Heart right ventricle (tissue), 16 donors: Measurements from ENCODE around the gene TBC1D22B. TPM values are rescaled to one million over a fixed set of nuclear protein-coding genes. Genes with fewer than 3 reads are reported as not detected.

ENCODE experiments used
- ATAC-seq, 8 donors: fragments of 200-7000 bp; cut with Tn5 transposase; one replicate each; pipeline ENCODE4 v1.9.1; 2020; ENCODE audit warnings: mild to moderate bottlenecking in 8 of 8, moderate library complexity in 8 of 8, moderate number of reproducible peaks in 1 of 8
- DNase-seq, 2 donors: peaks; one replicate each; pipeline ENCODE4 v3.0.0-alpha.2; 2020
- H3K27ac ChIP-seq, 10 donors: fragments of 200-600 bp; sonication (generic) in 2 of 10; one replicate each; pipeline versions ENCODE4 v1.5.0 to v1.8.0; 2020 to 2022; ENCODE audit warnings: mild to moderate bottlenecking in 3 of 10
- H3K27me3 ChIP-seq, 7 donors: fragments of 200-600 bp; one replicate each; pipeline ENCODE4 v1.8.0; 2021 to 2022; ENCODE audit warnings: mild to moderate bottlenecking in 2 of 7
- H3K36me3 ChIP-seq, 9 donors: fragments of 200-600 bp; sonication (generic) in 1 of 9; one replicate each; pipeline versions ENCODE4 v1.5.0 to v1.8.0; 2020 to 2022; ENCODE audit warnings: mild to moderate bottlenecking in 2 of 9
- H3K4me1 ChIP-seq, 9 donors: fragments of 200-600 bp; sonication (generic) in 1 of 9; one replicate each; pipeline versions ENCODE4 v1.5.0 to v1.8.0; 2020 to 2022; ENCODE audit warnings: mild to moderate bottlenecking in 4 of 9
- H3K4me3 ChIP-seq, 10 donors: fragments of 200-600 bp; sonication (generic) in 2 of 10; one replicate each; pipeline versions ENCODE4 v1.5.0 to v1.8.0; 2020 to 2022; ENCODE audit warnings: mild to moderate bottlenecking in 7 of 10, moderate library complexity in 2 of 10
- H3K9me3 ChIP-seq, 11 donors: fragments of 200-600 bp in 10 of 11; sonication (generic) in 2 of 11; one replicate each; pipeline versions ENCODE4 v1.5.0 to v1.8.0; 2013 to 2022; ENCODE audit warnings: mild to moderate bottlenecking in 2 of 11, control low read depth in 1 of 11, moderate library complexity in 1 of 11
- WGBS, 2 donors: extraction: QIAGEN DNeasy Blood & Tissue Kit; methylation state at CpG; one replicate each; pipeline ENCODE4 v1.1.7; 2013; ENCODE audit warnings: inconsistent platforms in 1 of 2; 5-methylcytosine and 5-hydroxymethylcytosine counted together
- intact Hi-C, 10 donors: fragments of 100-400 bp; cut with DNase I; formaldehyde crosslinking; loops; one replicate each; pipeline versions ENCODE4 v1.11.1 to v1.14.2; 2022
- polyA plus RNA-seq, 2 donors: library from polyadenylated mRNA; stranded (reverse); fragments of 200-250 nt; gene quantifications; one replicate each; pipeline ENCODE4 v1.2.3, GENCODE V29; 2013
- total RNA-seq, 10 donors: library from RNA; stranded (reverse); fragmentation: NEBNext Ultra II Directional in 3 of 10; extraction: Animal tissue kit (Norgen Biotek cat#: 25700) in 3 of 10; gene quantifications; one replicate each; pipeline versions ENCODE4 v1.2.1 to v1.2.4, GENCODE V29; 2021 to 2023
- TF ChIP-seq, protein P1 (sequence below), 9 donors: fragments of 200-600 bp; sonication (generic) in 2 of 9; IDR thresholded peaks; one replicate each; pipeline versions ENCODE4 v1.5.0 to v1.8.0; 2021 to 2022; ENCODE audit warnings: antibody characterized with exemption in 9 of 9, mild to moderate bottlenecking in 5 of 9, moderate library complexity in 1 of 9
- donor health status: Arrhythmogenic right ventricular cardiomyopathy.
- donor health status: ischemic (EF 13 %, LVEDD 7.1; RV severe dilation, severe dysfunction).
- donor health status: healthy with polysubstance abuse.
- donor health status: DM: no; HTN: yes; CAD: no.
- donor health status: DM: no; HTN: no; CAD: no.
- donor health status: ischemic (EF 25% LVEDD 6.9; RV normal size, moderate dysfunction).
- donor health status: ischemic (EF 25% LVEDD 5.7; RV mildly dilated, moderate dysfunction).
- donor health status: healthy.
- donor health status: DM: yes; HTN: yes; CAD: no.
- donor health status: Ischemic cardiomyopathy.
- donor health status: ischemic (EF 35%, LVEDD 5.7; RV mildly dilated, moderate dysfunction).
- donor health status: nonischemic (EF 11% LVEDD 7.7; RV severe dilation, severe dysfunction).
- donor health status: DM: yes; HTN: yes; CAD: no.
- donor health status: PGD.
- donor health status: ischemic (EF 29% LVEDD 5.4; RV normal size, mild dysfunction).
- donor health status: nonischemic (EF 23%, LVEDD 6.1; RV moderate dilation, normal function).

Gene TBC1D22B
- total and polyA plus RNA-seq, 12 donors: 5.0 to 8.1 (median 6.3) TPM

DNA sequence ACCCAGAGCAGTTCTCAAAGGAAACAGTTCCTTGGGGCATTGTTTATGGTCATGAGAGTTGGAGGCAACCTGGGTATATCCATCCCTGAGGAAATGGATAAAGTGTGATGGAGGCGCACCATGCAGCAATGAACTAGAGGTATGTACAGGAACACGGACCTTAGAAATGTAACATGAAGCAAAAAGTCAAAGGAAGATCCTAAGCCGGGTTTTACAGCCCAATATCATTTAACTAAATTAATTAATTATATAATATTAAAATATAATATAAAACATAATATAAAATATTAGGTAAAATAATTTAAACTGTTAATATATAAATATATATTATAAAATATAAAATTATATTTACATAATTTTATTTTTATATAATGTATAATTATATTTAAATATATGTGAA, 52.1 kb downstream of the TBC1D22B start:
- Histone ChIP-seq H3K27ac (no peak overlapping the region), H3K36me3 (peaks cover 0 to 52% (median 18%) of the 10 kb centered on the region in 9 donors), H3K4me3 (no peak overlapping the region), H3K27me3 (no peaks in the 10 kb centered on the region), H3K9me3 (no peaks in the 10 kb centered on the region), H3K4me1 (peaks cover 0 to 17% (median 0%) of the 10 kb centered on the region in 9 donors)
- TF ChIP-seq, protein P1, sequence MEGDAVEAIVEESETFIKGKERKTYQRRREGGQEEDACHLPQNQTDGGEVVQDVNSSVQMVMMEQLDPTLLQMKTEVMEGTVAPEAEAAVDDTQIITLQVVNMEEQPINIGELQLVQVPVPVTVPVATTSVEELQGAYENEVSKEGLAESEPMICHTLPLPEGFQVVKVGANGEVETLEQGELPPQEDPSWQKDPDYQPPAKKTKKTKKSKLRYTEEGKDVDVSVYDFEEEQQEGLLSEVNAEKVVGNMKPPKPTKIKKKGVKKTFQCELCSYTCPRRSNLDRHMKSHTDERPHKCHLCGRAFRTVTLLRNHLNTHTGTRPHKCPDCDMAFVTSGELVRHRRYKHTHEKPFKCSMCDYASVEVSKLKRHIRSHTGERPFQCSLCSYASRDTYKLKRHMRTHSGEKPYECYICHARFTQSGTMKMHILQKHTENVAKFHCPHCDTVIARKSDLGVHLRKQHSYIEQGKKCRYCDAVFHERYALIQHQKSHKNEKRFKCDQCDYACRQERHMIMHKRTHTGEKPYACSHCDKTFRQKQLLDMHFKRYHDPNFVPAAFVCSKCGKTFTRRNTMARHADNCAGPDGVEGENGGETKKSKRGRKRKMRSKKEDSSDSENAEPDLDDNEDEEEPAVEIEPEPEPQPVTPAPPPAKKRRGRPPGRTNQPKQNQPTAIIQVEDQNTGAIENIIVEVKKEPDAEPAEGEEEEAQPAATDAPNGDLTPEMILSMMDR (IDR thresholded peaks at IDR 0.05): no peak
- DNase-seq: no peak
- intact Hi-C loops: no loop called here
- 65 to 66% methylated on average over 3 of the region's 3 CpGs for WGBS, 2 donors
- no peak for ATAC-seq

- Histone ChIP-seq H3K27me3 (no peaks in the 10 kb centered on the region), H3K36me3 (peaks cover 0 to 55% (median 26%) of the 10 kb centered on the region in 9 donors), H3K4me3 (no peak overlapping the region), H3K9me3 (no peaks in the 10 kb centered on the region), H3K27ac (no peak overlapping the region), H3K4me1 (peaks cover 0 to 17% (median 0%) of the 10 kb centered on the region in 9 donors)
- DNase-seq: no peak
- no peak for ATAC-seq
- TF ChIP-seq, protein P1 (IDR thresholded peaks at IDR 0.05): no peak
- 91 to 96% methylated on average over 3 of the region's 3 CpGs for WGBS, 2 donors
- intact Hi-C loops: no loop called here
Observed at GRCh38 chr6:37310966-37311365, 53.4 kb downstream of the TBC1D22B start.

- intact Hi-C loops: no loop called here
- Histone ChIP-seq H3K27ac (no peak overlapping the region), H3K36me3 (peaks cover 0 to 59% (median 36%) of the 10 kb centered on the region in 9 donors), H3K9me3 (no peaks in the 10 kb centered on the region), H3K27me3 (no peaks in the 10 kb centered on the region), H3K4me1 (peaks cover 0 to 17% (median 0%) of the 10 kb centered on the region in 9 donors), H3K4me3 (no peak overlapping the region)
- WGBS, 2 donors: 73 to 78% methylated on average over 2 of the region's 2 CpGs
- DNase-seq (no peak), ATAC-seq (no peak)
- TF ChIP-seq, protein P1 (IDR thresholded peaks at IDR 0.05): no peak
Observed at GRCh38 chr6:37311741-37312473, 54.3 kb downstream of the TBC1D22B start.

DNA sequence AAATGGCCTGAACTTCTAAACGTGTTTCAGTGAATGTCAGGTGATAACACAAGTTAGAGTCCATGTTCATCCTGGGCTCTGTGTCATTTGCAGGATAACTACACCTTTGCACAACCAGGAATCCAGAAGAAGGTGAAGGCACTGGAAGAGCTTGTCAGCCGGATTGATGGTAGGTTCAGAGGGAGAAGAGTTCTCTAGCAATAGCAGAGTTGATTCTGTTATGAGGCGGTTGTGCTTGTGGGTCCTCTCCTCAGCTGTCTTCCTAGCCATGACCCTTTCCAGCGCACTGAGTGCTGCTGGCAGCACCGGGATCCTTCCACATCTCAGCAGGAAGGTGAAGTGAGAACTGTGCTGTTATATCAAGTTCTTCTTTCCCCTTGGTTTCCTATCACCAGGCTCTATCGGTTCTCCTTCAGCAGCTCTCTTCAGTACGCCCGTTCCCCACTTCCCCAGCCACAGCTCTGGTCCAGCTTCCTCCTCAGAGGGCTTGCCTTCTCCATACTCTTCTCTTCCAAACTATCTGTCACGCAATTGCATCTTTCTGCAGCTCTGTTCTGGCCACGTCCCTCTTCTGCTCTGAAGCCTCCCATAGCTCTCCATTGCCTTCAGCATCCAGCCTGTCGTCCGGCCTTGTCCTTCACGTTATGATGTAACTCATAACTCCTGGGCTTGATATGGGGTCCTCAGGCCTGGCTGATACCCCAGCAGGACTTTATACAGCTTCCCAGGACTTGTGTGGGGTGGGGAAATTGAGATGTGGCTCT, 56.3 kb downstream of the TBC1D22B start:
- no peak overlapping the region for H3K27ac ChIP-seq
- no peak overlapping the region for H3K4me3 ChIP-seq
- TF ChIP-seq, protein P1 (IDR thresholded peaks at IDR 0.05): no peak
- intact Hi-C loops: no loop called here
- no peaks in the 10 kb centered on the region for H3K9me3 ChIP-seq
- 86% methylated on average over 13 of the region's 13 CpGs for WGBS, 2 donors
- DNase-seq: no peak
- peaks cover 0 to 75% (median 54%) of the 10 kb centered on the region in 9 donors for H3K36me3 ChIP-seq
- peak in 1 of 8 donors; percentile 14 for ATAC-seq
- peaks cover 0 to 11% (median 0%) of the 10 kb centered on the region in 9 donors for H3K4me1 ChIP-seq
- H3K27me3 ChIP-seq: no peaks in the 10 kb centered on the region
